Transverse colon (tissue), 4 donors: Measurements from ENCODE around the gene NFIA. TPM values are rescaled to one million over a fixed set of nuclear protein-coding genes. Genes with fewer than 3 reads are reported as not detected.

Experiments
- DNase-seq: peaks from one replicate; pipeline ENCODE4 v3.0.0-alpha.2; 2019
- H3K27ac ChIP-seq, 4 donors: fragments of 200-600 bp; sonication (generic); 2 replicates each; pipeline ENCODE4 v1.5.1; 2016 to 2018; ENCODE audit warnings: inconsistent platforms in 4 of 4
- H3K27me3 ChIP-seq: fragments of 200-600 bp; sonication (generic); 2 replicates; pipeline ENCODE4 v1.5.1; 2017; ENCODE audit warnings: inconsistent platforms
- H3K36me3 ChIP-seq, 4 donors: fragments of 200-600 bp; sonication (generic); 2 replicates each; pipeline ENCODE4 v1.5.1; 2017 to 2019; ENCODE audit warnings: inconsistent platforms in 4 of 4
- H3K4me1 ChIP-seq, 4 donors: fragments of 200-600 bp; sonication (generic); 2 replicates each; pipeline ENCODE4 v1.5.1; 2017 to 2020; ENCODE audit warnings: inconsistent platforms in 4 of 4
- H3K4me3 ChIP-seq, 4 donors: fragments of 200-600 bp; sonication (generic); 1 replicate in 1 of 4; 2 replicates in 3 of 4; pipeline versions ENCODE4 v1.5.1 to v1.6.1; 2017 to 2019; ENCODE audit warnings: inconsistent platforms in 4 of 4
- H3K9me3 ChIP-seq, 2 donors: fragments of 200-600 bp; sonication (generic); 2 replicates each; pipeline ENCODE4 v1.5.1; 2017 to 2019; ENCODE audit warnings: inconsistent platforms in 2 of 2
- EP300 ChIP-seq: sonication (generic); formaldehyde crosslinking; IDR thresholded peaks from one replicate; pipeline ENCODE4 v1.6.1; 2017; ENCODE audit warnings: antibody characterized with exemption, low read depth
- POLR2A ChIP-seq: fragments of 450-650 bp; IDR thresholded peaks from one replicate; pipeline ENCODE4 v1.6.1; 2016; ENCODE audit warnings: antibody characterized with exemption, mild to moderate bottlenecking, moderate library complexity
- POLR2AphosphoS5 ChIP-seq, 3 donors: sonication (generic); formaldehyde crosslinking; IDR thresholded peaks; one replicate each; pipeline ENCODE4 v1.6.1; 2016; ENCODE audit warnings: antibody characterized with exemption in 3 of 3
- WGBS, 2 donors: methylation state at CpG; one replicate each; pipeline ENCODE4 v1.1.5; 2018; ENCODE audit warnings: low coverage in 1 of 2; 5-methylcytosine and 5-hydroxymethylcytosine counted together
- in situ Hi-C, 4 donors: fragments of 200-750 bp; cut with MboI; loops; one replicate each; pipeline versions ENCODE4 v1.15.0 to v1.15.1; 2017; ENCODE audit warnings: low sequenced_read_pairs in 3 of 4, low pct_ligation_motif_present in 1 of 4, low pct_unique_long_range_greater_than_20kb in 1 of 4
- intact Hi-C: fragments of 100-400 bp; cut with DNase I; formaldehyde crosslinking; loops from one replicate; pipeline ENCODE4 v1.15.1; 2023; ENCODE audit warnings: low total_unique reads
- total RNA-seq, 4 donors: library from RNA; depleted of rRNA; stranded (reverse); fragments of >200 nt; gene quantifications; one replicate each; pipeline ENCODE4 v1.1.0, GENCODE V29; 2016
- TF ChIP-seq, protein P1 (sequence below), 5 experiments: fragments of 200-600 bp in 3 of 5; fragments of 450-650 bp in 2 of 5; sonication (generic) in 3 of 5; IDR thresholded peaks; 1 replicate in 2 of 5; 2 replicates in 3 of 5; pipeline ENCODE4 v1.5.1; 2016 to 2017; ENCODE audit warnings: antibody characterized with exemption in 5 of 5, inconsistent platforms in 3 of 5, mild to moderate bottlenecking in 2 of 5, moderate library complexity in 1 of 5

Gene NFIA
- total RNA-seq, 4 donors from 2014 or later = 17.3 to 37.2 (median 29.8) TPM

DNA sequence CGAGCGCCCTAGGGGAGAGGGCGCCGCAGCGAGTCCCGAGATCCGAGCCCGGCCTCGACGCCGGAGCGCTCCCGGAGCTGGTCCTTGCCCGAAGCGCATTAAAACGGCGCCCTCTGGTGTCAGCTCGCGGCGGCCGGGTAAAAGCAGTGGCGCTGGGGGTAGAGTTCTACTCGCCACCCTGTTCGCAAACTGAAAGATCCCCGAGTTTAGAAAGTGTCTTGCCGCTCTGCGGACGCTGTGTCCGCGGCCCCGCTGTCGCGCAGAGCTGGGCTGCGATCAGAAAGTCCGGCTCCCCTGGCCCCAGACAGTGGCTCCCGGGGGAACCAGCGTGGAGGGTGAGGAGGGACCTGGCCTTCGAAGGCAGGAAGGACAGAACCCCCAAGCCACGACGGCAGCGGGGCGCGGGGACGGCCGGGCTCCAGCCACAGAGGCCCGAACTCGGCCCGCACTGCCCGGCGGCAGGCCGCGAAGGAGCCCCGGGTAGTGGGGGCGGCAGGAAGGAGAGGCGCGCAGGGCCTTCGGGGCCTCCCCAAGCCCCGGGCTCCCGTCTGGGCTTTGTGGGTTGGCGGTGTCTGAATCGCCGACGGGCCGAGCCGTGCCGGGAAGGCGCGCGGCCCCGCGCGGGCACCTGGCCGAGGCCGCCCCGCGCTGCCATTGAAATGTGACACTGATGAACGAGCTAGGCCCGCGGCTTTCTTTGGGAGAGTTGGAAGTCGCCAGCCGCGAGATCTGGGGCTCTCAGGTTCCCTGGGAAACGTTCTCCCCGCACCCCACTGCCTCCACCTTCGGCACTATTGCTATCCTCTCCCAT lies 39.1 kb upstream of the NFIA start:
- Histone ChIP-seq H3K4me3 (peak overlapping the region; percentile 27 to 60 (median 32)), H3K27ac (peak overlapping the region; percentile 34 to 75 (median 60)), H3K27me3 (no peaks in the 10 kb centered on the region), H3K9me3 (no peaks in the 10 kb centered on the region), H3K4me1 (peaks cover 0 to 12% (median 6%) of the 10 kb centered on the region in 4 donors), H3K36me3 (no peaks in the 10 kb centered on the region)
- in situ Hi-C loops = loop anchor here (25.0 kb wide), 8 partner anchors 181 to 1056 kb away; no protein-coding TSS in a partner anchor
- intact Hi-C loops = loop anchor here (5.0 to 10.0 kb wide), 2 partner anchors 68 to 1066 kb away; no protein-coding TSS in a partner anchor
- TF ChIP-seq, protein P1, sequence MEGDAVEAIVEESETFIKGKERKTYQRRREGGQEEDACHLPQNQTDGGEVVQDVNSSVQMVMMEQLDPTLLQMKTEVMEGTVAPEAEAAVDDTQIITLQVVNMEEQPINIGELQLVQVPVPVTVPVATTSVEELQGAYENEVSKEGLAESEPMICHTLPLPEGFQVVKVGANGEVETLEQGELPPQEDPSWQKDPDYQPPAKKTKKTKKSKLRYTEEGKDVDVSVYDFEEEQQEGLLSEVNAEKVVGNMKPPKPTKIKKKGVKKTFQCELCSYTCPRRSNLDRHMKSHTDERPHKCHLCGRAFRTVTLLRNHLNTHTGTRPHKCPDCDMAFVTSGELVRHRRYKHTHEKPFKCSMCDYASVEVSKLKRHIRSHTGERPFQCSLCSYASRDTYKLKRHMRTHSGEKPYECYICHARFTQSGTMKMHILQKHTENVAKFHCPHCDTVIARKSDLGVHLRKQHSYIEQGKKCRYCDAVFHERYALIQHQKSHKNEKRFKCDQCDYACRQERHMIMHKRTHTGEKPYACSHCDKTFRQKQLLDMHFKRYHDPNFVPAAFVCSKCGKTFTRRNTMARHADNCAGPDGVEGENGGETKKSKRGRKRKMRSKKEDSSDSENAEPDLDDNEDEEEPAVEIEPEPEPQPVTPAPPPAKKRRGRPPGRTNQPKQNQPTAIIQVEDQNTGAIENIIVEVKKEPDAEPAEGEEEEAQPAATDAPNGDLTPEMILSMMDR (IDR thresholded peaks at IDR 0.05) = peak; percentile 82 to 89 (median 87)
- TF ChIP-seq EP300 = no peak
- peak; percentile 88 for DNase-seq
- 27% methylated on average over 29 of the region's 85 CpGs; no CpG with 5 or more reads in 1 of the 2 donors for WGBS, 2 donors

DNA sequence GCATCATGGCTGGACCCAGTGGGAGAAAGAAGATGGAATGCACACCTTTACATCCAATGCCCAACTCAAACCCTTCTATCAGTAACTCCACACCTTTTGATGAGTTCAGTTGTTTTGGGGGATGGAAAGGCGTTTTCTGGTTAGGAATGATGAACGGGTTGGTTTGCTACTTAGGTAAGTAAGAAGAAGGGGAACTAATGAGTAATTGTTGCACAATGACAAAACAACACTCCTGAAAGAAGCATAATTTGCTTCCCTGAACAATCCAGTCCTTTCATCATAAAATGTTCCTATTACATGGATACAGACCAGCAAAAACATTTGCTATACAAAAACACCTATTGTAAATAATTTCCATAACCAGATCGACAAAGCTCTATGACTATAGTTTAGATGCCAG lies 35.9 kb upstream of the NFIA start:
- Histone ChIP-seq H3K27ac (no peak overlapping the region), H3K27me3 (peaks cover 2% of the 10 kb centered on the region), H3K4me3 (no peak overlapping the region), H3K4me1 (peaks cover 0 to 19% (median 10%) of the 10 kb centered on the region in 4 donors), H3K9me3 (no peaks in the 10 kb centered on the region), H3K36me3 (no peaks in the 10 kb centered on the region)
- in situ Hi-C loops (loop anchor here (25.0 kb wide), 8 partner anchors 184 to 1059 kb away; no protein-coding TSS in a partner anchor), intact Hi-C loops (loop anchor here (10.0 kb wide), 1 partner anchor 72 kb away; no protein-coding TSS in a partner anchor)
- no peak for TF ChIP-seq POLR2A
- TF ChIP-seq, protein P1 (IDR thresholded peaks at IDR 0.05) = no peak
- TF ChIP-seq POLR2AphosphoS5 (IDR thresholded peaks at IDR 0.05) = no peak
- no peak for TF ChIP-seq EP300
- 78 to 79% methylated on average over 3 of the region's 3 CpGs for WGBS, 2 donors
- no peak for DNase-seq

DNA sequence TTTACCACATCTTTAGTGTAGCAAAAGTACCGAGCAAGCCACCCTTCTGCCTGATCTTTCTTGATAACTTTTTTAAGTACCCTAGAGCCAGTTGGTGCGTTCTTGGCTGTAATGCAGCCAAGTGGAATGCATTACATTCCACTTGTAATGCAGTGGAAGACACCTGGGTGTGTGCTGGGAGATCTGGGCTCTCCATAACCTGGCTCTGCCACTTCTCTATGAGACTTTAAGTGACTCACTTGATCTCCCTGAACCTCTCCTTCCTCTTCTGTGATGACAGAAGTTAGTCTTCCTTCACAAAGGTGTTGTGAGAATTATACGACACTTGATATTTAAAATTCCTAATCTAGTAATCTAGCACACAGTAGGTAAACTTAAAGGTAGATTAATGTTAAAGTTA lies 35.3 kb upstream of the NFIA start:
- intact Hi-C loops (loop anchor here (10.0 kb wide), 1 partner anchor 72 kb away; no protein-coding TSS in a partner anchor), in situ Hi-C loops (loop anchor here (25.0 kb wide), 8 partner anchors 185 to 1060 kb away; no protein-coding TSS in a partner anchor)
- peaks cover 0 to 20% (median 10%) of the 10 kb centered on the region in 4 donors for H3K4me1 ChIP-seq
- no peak overlapping the region for H3K27ac ChIP-seq
- peaks cover 2% of the 10 kb centered on the region for H3K27me3 ChIP-seq
- TF ChIP-seq POLR2AphosphoS5 (IDR thresholded peaks at IDR 0.05) = no peak
- TF ChIP-seq, protein P1 (IDR thresholded peaks at IDR 0.05) = no peak
- TF ChIP-seq POLR2A = no peak
- no peak for TF ChIP-seq EP300
- DNase-seq = no peak
- no peaks in the 10 kb centered on the region for H3K36me3 ChIP-seq
- 93 to 97% methylated on average over 3 of the region's 3 CpGs for WGBS, 2 donors
- H3K4me3 ChIP-seq = no peak overlapping the region
- no peaks in the 10 kb centered on the region for H3K9me3 ChIP-seq

DNA sequence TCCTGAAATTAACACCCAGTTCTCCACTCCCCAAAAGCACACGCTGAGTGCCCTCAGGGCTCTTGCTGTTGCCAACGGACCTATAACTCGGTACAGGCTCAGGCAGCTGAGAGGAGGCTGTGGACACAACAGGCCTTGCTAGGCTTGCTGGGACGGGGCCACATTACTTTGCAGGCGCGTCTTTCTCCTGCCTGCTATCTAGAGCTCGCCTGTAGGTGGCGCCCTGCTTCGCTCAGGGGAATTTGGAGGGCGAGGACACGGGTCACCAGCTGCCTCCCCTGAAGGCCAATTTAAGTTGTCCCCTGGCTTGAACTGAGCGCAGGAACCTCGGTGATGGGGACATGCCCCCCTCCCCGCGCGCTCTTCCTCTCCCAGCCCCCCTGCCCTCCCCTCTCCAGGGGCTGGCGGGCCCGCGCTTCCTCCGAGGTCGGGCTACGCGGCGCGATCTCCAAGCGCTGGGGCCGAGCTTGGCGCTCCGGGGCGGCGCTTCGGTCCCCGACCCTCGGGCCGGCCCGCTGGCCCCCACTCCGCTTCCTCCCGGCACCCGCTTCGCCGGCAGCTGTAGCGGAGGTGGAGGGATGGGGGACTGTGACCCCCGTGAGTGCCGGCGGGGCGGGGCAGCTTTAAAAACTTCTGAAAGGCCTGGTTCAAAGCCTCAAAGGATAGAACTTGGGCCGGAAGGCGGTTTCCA lies 32.4 kb upstream of the NFIA start:
- TF ChIP-seq POLR2A = peak; percentile 43
- TF ChIP-seq, protein P1 (IDR thresholded peaks at IDR 0.05) = peak; percentile 96 to 98 (median 97)
- TF ChIP-seq EP300 = no peak
- TF ChIP-seq POLR2AphosphoS5 (IDR thresholded peaks at IDR 0.05) = peak; percentile 15 to 79 (median 70)
- peaks cover 2% of the 10 kb centered on the region for H3K27me3 ChIP-seq
- intact Hi-C loops = loop anchor here (5.0 to 10.0 kb wide), 3 partner anchors 75 to 402 kb away; no protein-coding TSS in a partner anchor
- WGBS, 2 donors = 0% methylated on average over 48 of the region's 48 CpGs; no CpG with 5 or more reads in 1 of the 2 donors
- H3K4me1 ChIP-seq = peaks cover 3 to 37% (median 15%) of the 10 kb centered on the region in 4 donors
- peak overlapping the region; percentile 89 to 96 (median 94) for H3K4me3 ChIP-seq
- no peaks in the 10 kb centered on the region for H3K36me3 ChIP-seq
- peak overlapping the region; percentile 93 to 96 (median 96) for H3K27ac ChIP-seq
- peak; percentile 96 for DNase-seq
- in situ Hi-C loops = loop anchor here (10.0 to 25.0 kb wide), 11 partner anchors 188 to 1063 kb away; no protein-coding TSS in a partner anchor
- H3K9me3 ChIP-seq = no peaks in the 10 kb centered on the region
